Stimulated activated CD4-positive, alpha-beta T cell treated with anti-CD3 and anti-CD28 coated beads, Interleukin-2, amount 100 ng/mL, for 24 hours (primary cell): ENCODE results near the gene OSBPL10.
"Not testable (repeated sequence)": the region's sequence is repeated elsewhere in the genome, so short reads cannot be mapped to it uniquely, and the experiment has no call there.

ENCODE experiments used
- DNase-seq, 2 donors: peaks; one replicate each; pipeline ENCODE4 v3.0.0-alpha.2; 2020

The OSBPL10 gene

DNA sequence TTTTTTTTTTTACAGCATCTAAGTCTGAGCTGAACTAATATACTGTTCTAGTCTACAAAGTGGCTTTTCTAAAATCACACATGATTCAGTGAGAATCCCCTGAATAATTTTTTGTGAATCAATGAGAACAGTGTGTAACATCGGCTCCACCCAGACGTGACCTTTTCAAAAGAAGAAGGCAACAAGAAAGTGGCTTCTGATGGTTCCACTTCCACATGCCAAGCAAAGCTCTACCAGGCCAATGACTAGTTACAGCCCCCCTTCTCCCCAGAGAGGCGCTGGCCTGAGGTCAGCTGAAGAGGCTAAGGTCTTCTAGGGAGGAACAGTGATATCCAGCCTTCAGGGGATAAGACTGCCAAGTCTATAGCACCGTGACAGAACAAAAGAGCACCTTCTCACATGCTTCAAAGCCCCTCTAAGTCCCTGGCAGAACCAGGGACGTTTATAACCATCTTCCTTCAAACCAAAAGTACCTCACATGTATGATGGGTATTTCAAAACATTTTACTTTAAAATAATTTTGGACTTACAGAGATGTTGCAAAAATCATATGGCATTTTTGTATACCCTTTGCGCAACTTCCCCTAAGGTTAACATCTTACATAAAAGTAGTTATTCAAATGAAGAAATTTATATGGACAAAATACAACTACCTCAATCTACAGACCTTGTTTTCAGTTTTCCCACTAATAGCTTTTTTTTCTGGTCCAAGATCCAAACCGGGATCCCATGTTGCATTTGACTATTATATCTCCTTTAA is 177.9 kb downstream of the OSBPL10 start:
- DNase-seq, result no peak

DNA sequence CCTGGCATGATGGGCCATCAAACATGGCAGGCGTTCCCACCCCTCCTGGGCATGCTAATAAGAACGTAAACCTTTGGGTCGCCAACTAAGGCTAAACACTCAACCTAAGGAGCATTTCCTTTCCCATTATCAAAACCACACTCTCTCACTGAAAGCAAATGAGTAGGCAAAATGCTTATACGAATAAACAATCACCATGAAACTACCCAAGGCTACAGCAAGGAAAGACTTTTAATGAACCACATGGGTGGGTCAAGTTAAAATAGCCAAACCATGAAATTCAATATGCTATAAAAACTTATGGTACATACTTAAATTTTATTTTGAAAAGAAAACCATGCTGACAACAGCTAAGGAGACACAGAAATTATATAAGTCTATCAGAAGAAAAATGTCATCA is 180.6 kb downstream of the OSBPL10 start:
- no peak for DNase-seq

DNA sequence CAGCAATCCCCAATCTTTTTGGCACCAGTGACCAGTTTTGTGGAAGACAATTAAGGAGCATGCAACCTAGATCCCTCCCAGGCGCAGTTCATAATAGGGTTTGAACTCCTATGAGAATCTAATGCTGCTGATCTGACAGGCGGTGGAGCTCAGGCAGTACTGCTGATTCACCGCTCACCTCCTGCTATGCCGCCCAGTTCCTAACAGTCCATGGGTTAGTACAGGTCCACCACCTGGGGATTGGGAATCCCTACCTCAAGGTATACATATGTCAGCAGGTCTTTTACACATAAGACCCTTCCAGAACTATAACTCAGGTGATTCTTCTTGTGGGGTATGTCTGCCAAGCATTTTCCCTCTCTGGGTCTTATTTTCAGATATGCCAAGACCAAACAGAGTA is 182.2 kb downstream of the OSBPL10 start:
- no peak for DNase-seq

DNA sequence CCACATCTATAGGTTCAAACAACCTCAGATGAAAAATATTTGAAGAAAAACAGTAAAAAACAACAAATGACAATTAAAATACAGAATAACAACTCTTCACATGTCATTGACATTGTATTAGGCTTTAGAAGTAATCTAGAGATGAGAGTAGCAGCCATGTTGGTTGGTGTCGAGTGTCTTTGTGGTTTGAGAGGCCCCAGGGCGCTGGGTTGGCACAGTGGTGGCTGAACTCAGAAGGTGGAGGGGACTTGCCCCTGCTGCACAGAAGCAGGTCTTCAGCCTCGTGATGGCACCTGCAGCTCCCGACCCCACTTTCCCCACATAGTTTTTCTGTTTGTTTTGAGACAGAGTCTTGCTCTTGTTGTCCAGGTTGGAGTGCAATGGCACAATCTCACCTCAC is 187.2 kb downstream of the OSBPL10 start:
- no peak for DNase-seq

DNA sequence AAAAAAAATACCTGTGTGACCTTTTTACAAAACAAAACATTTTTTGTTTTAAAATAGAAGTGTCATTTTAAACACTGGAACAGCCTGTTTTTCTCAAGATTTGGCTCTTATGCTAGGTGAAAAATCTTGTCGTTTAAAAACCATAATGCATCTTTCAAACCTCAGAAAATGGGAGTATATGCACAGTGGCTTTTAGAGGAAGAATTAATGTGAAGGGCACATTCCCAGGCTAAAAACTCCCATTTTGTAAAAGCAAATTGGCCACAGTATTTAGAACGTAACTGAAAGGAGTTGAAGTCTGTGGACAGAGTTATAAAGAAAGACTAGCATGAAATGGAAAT is 190.0 kb downstream of the OSBPL10 start:
- DNase-seq, result no peak

DNA sequence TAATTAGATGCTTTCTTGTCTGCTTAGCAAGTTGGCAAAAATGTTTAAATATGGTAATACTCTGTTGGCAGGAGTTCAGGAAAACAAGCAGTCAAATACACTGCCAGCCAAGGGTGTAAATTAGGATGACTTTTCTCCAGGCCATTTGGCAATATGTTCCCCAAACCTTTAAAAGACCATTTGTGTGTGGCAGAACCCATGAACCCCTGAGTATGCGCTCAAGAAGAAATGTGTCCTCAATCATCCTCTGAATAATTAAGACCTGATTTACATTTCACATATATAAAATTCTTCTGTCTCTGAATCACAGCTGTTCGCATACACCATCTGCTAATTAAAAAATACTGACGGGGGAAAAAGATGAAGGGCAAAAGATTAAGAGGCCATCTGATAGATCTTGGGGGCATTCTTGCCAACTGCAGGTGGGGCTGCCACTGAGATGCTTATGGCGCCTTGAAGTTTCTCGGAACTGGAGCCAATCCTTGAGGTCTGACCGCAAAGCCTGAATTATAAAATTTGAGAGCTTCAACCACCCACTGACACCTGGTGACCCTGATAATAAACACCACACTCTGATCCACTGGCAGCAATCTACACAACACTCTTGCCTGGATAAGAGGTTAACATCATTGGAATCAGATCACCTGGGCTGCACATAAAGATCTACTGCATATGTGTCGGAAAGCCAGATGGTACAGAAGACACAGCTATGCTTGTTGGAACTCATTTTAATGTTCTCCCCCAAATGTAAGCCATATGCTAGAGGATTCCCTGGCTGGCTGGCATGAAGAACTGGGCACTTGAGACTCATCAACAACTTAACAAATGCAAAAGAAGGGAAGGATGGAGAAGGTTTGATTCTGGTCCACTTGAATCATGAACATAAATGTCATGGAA is 190.6 kb downstream of the OSBPL10 start:
- no peak for DNase-seq

DNA sequence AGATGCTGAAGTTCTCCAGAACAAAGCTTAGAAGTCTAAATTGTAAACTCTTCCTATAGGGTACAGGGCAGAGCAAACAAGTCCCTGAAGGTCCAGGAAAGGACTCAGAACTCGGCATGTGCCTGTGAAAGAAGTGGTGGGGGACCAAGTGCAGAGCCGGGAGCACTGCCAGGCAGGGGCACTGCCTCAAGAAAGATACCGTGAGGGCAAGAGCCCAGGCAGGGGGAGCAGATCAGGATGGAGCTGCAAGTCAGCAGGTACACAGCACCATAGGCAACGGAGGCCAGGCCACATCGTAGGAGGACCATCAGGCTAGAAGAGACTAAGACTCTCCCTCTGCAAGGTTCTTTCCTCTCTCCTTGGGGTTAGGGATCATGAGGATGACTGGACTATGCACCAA is 191.6 kb downstream of the OSBPL10 start:
- no peak for DNase-seq

DNA sequence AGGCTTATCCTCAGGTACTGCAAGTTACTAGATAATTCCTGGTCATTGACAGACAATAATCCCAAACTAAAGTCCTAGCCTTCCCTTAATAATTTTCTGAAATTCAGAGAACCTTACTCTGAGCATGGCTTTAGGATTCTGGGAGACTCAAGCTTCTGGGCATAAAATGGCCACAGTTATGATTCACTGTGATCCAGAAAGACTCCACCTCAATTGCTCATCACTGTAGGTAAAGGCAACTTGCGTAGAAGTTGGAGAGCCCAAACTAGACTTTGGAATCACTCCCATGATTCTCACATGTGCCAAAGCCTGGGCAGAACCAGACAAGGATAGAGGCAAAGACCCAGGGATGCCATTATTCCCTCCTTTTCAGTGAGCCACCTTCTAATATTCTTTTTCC is 195.3 kb downstream of the OSBPL10 start:
- no peak for DNase-seq

DNA sequence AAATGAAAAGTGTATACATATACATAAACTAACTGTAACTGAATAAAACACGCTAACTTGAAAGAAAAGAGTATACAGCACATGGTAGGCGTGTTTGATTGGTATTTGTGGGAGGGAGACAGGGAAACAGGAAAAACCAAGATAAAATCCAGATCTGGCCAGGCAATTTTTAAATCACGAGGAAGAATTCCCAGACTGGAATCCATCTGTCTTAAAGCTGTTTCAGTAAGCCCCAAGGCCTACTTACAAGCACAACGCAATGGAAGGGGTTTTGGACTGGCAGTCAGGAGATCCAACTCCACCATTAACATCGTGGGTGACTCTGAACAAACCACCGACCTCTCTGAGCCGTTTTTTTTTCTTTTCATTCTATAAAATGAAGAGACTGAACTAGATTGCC is 195.8 kb downstream of the OSBPL10 start:
- DNase-seq, result no peak

DNA sequence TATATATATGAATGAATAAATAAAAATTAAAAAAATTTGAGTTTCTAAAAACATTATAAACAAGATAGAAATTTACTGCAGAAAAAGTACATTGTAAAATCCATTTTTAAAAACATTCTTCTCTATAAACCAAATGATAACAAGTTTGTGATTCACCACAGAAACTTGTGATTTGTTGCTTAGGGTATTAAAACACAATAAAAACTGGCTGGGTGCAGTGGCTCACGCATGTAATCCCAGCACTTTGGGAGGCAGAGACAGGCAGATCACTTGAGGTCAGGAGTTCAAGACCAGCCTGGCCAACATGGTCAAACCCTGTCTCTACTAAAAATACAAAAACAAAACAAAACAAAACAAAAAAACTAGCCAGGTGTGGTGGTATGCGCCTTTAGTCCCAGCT is 197.2 kb downstream of the OSBPL10 start:
- DNase-seq, result not testable (repeated sequence)

DNA sequence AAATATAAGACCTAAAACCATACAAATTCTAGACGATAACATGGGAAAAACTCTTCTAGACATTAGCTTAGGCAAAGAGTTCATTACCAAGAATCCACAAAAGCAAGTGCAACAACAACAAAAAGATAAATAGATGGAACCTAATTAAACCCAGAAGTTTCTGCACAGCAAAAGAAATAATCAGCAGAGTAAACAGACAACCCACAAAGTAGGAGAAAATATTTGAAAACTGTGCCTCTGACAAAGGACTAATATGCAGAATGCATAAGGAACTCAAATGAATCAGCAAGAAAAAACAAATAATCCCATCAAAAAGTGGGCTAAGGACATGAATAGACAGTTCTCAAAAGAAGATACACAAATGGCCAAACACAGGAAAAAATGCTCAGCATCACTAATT is 198.8 kb downstream of the OSBPL10 start:
- not testable (repeated sequence) for DNase-seq

DNA sequence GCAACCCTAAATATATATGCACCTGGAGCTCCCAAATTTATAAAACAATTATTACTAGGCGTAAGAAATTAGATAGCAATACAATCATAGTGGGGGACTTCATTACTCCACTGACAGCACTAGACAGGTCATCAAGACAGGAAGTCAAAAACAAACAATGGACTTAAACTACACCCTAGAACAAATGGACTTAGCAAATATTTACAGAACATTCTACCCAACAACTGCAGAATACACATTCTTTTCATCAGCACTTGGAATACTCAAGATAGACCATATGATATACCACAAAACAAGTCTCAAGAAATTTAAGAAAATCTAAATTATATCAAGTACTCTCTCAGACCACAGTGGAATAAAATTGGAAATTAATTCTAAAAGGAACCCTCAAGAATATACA is 201.5 kb downstream of the OSBPL10 start:
- DNase-seq, result no peak

DNA sequence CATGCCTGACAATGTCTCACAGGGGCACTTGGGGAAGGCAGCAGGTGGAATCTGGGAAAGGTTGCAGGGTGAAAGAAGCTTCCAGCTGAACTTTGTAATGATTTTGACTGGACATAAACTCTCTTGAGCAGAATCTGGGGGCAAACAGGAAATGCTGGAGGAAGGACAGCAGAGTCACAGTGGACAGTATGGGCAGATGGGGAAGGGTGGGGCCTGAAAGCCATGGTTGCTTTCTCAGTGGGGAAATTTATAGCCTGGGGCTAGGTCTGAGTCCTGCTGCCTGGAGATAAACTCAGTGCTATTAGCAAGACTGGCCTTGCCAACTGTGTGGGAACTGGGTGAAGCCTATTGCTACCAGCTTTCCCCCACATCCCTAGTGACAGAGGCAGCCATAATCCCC is 203.2 kb downstream of the OSBPL10 start:
- no peak for DNase-seq

DNA sequence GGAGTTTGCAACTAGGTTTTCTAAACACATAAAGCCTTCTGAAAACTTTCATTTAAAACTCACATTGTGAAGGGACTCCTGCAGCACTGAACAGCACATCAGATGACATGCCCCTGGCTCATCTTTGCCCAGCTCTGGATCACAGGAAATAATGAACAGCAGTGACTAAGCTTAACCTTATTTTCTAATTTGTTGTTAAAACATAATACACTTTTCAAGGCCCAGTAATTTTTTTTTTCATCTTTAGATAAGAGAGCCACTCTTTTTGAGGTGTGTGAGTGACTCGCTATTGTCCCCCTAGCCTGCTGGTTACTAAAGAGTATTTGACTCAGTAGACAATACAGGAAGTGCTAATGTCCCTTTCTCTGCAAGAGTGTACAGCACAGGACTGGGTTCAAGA is 204.0 kb downstream of the OSBPL10 start:
- DNase-seq, result no peak

DNA sequence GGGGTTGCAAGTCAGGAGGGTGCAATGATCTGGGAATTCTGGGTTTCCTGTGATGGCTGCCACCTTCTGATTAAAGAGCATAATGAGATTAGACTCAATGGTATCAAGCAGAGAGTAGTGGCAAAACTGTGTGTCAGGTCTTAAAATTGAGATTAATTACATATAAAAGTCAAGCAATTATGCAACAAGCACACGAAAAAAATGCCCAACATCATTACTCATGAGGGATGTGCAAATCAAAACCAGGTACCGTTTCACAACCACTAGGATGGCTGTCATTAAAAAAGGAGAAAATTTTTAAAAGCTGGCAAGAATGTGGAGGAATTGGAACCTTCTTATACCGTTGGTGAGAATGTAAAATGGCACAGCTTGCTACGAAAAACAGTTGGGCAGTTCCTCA is 205.0 kb downstream of the OSBPL10 start:
- DNase-seq, result no peak

DNA sequence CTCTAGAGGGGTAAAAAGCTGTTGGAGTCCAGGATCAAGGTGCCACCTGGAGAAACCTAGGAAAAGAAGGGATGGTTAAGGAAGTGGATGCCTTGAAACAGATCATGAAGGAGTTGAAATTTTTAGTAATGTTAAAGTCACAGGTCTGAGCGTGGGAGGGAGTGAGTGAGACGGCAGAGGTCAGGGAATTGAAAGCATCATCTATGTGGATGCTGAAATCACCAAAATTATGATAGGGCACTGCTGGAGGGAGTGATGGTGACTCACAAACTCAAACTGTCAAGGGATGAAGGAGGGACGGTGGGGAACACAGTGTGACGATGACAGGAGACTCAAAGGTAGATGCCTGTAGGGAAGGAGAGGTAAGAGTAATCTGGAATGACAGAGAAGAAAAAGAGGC is 205.7 kb downstream of the OSBPL10 start:
- no peak for DNase-seq

DNA sequence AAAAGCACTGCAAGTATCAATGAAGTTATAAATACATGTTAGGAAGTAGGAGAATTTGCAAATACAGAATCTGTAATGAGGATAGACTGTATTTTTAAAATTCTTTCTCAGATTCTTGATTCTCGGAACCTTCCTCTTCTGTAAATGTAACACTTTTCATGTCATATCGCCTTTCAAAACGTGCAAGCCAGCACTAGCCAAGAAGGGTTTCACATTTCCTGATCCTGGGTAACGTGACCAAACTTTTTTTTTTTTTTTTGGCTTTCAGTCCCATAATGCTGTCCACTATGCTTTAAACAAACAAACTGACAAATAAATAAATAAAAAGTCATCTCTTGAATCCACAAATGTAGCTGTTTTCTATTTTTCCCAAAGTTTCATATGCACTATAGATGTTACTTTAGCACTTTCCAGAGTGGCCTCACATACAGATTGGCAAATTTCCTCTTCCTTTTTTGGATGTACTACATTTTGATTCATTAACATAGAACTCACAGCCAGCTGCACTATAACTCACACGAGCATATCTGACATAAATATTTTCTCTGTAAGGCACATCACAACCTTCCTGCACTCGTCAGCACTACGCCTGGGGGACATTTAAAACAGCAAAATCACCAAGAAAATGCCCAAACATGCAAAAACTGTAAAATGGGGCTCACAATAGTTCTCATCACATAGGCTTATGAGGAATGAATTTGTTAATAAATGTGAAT is 208.1 kb downstream of the OSBPL10 start:
- no peak for DNase-seq

DNA sequence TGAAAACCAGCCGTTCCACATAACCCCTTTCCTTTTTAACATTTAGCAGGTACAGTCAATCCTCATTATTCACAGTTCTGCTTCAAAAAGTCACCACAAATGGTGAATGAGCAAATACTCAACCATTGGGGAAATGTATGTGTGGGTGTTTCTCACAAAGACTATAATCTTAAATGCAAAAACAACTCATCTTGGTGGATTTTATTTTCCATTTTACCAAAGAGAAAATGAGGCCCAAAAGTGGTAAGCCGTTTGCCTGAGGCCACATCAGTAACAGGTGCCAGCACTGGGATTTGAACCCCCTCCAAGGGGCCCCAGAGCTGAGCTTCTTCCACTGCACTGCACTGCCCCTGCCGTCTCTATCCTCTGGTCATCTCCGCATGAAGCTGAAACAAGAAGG is 208.8 kb downstream of the OSBPL10 start:
- peak; percentile 22 to 28 for DNase-seq

DNA sequence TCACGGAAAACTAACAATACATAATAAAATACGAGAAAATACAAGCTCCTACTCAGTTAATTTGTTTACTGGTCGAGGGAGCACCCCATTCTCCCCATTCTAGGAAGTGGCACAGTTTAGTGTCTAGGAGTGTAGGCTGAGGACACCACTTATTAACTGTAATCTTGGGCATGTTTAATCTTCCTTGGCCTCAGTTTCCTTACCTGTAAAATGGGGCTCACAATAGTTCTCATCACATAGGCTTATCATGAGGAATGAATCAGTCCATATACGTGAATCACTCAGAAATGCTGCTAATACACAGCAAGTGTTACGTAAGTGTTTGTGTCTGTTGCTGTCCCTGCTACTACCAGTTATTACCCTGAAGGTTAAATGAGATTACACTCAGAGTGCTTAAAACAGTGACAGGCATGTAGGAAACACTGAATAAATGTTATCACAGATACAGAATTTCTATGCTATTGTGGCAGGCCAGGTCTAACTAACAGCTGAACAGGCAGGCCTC is 210.2 kb downstream of the OSBPL10 start:
- no peak for DNase-seq

DNA sequence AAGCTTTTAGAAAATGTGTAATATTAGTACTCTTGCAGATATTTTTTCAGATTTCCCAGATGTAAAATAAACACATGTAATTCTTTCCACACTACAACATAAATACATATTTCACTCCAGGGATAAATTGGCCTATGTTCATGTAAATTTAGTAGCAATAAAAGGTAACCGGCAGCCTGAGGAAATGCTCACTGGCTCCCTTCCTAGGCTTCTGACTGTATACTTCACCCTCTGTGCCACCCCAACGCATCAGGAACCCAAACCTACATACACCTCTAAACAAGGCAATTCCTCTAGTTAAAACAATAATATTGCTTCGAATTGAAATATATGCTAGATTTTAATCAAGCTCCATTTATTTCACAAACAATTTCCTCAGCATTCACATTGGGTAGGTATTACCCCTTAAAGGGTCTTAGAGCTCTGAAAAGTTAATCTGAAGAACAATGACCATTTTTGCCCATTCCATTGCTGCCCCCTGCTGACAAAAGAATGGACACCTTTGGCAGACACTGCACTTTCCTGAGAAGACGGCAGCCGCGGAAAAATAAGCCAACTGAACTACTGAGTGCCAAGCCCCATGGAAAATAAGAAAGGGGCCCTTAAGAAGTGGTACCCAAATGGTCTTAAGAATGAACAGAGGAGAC is 212.5 kb downstream of the OSBPL10 start:
- peak; percentile 49 to 62 for DNase-seq

DNA sequence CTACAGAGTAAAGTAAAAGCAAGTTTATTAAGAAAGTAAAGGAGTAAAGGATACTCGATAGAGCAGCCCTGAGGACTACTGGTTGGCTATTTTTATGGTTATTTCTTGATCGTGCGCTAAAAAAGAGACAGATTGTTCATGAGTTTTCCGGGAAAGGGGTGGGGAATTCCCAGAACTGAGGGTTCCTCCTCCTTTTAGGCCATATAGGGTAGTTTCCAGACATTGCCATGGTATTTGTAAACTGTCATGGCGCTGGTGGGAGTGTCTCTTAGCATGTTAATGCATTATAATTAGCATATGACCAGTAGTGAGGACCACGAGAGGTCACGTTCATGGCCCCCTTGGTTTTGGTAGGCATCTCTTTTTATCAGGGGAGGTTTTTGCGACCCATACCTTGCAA is 213.1 kb downstream of the OSBPL10 start:
- no peak for DNase-seq

DNA sequence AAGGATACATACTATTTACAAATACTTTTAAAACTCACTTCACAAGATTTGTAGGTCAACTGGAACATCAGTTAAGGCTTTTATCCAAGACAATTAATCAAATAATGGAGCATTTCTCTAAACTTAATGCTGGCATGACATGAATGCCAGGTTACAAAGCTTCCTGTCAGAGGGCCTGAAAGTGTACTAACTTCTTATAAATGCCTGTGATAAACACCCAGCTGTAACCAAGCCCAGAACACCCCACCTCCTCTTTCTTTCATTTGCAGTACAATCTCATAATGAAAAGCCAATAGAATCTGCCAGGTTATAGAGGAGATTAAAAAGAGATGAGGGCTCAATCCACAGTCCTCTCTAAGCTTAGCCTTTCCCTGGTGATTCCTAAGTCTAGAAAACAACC is 214.4 kb downstream of the OSBPL10 start:
- no peak for DNase-seq

DNA sequence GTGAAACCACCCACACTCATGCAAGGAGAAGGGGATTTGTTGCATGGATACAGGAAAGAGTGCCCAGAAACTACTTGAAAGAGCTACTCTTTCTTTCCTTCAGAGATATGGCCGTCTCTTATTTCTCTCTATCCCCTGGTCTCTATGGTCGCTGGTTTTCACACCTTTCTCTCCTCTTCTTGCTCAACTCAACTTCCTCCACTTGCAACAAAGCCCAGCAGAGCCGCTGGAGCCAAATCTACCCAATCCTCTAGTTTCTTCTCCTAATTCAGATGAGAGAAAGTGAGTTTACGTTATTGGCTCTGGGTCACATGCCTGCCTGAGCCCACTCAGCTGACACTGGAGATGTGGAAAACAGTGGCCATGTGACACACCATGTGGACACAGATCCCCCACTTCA is 215.2 kb downstream of the OSBPL10 start:
- no peak for DNase-seq
